IPS-20b (cell line): Measurements from ENCODE around the gene SNUPN.
"Not testable (repeated sequence)": the region's sequence is repeated elsewhere in the genome, so short reads cannot be mapped to it uniquely, and the experiment has no call there.

Source experiments
- H3K27ac ChIP-seq: one replicate; pipeline ENCODE4 v1.5.1; 2013; ENCODE audit warnings: low read length
- H3K27me3 ChIP-seq: 2 replicates; pipeline ENCODE4 v1.6.1; 2013; ENCODE audit warnings: mild to moderate bottlenecking, low read length, inconsistent platforms; ENCODE audit not compliant: insufficient read depth
- H3K36me3 ChIP-seq: 2 replicates; pipeline ENCODE4 v1.6.1; 2013; ENCODE audit warnings: low read depth, mild to moderate bottlenecking, inconsistent platforms, low read length, moderate library complexity; ENCODE audit not compliant: insufficient read depth
- H3K4me1 ChIP-seq: 2 replicates; pipeline ENCODE4 v1.6.1; 2013; ENCODE audit warnings: mild to moderate bottlenecking, control low read depth, inconsistent platforms, low read length, moderate library complexity; ENCODE audit not compliant: insufficient read depth
- H3K4me3 ChIP-seq: 2 replicates; pipeline ENCODE4 v1.5.1; 2013; ENCODE audit warnings: mild to moderate bottlenecking, low read length, inconsistent platforms
- H3K9ac ChIP-seq: 2 replicates; pipeline ENCODE4 v1.6.1; 2013; ENCODE audit warnings: low read depth, mild to moderate bottlenecking, inconsistent platforms, low read length, moderate library complexity
- H3K9me3 ChIP-seq: 2 replicates; pipeline ENCODE4 v1.6.1; 2013; ENCODE audit warnings: mild to moderate bottlenecking, low read depth, low read length, inconsistent platforms; ENCODE audit not compliant: insufficient read depth

SNUPN gene

DNA sequence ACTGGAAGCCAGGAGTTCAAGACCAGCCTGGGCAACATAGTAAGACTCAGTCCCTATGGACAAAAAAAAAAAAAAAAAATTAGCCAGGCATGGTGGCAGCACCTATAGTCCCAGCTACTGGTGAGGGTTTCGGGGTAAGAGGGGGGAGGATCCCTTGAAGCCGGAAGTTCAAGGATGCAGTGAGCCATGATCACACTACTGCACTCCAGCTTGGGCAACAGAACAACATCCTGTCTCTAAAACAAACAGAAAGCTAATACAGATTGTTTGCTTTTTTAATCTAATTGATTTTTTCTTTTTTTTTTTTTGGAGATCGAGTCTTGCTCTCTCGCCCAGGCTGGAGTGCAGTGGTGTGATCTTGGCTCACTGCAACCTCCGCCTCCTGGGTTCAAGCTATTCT is 16.1 kb upstream of the SNUPN start:
- H3K4me1 ChIP-seq, result peaks cover 10% of the 10 kb centered on the region
- H3K9me3 ChIP-seq, result no peaks in the 10 kb centered on the region
- H3K36me3 ChIP-seq, result peaks cover 10% of the 10 kb centered on the region; the same call in 1 of the 2 replicates
- H3K4me3 ChIP-seq, result no peak overlapping the region
- peaks cover 10% of the 10 kb centered on the region for H3K27me3 ChIP-seq
- no peak overlapping the region for H3K27ac ChIP-seq
- H3K9ac ChIP-seq, result no peak overlapping the region

DNA sequence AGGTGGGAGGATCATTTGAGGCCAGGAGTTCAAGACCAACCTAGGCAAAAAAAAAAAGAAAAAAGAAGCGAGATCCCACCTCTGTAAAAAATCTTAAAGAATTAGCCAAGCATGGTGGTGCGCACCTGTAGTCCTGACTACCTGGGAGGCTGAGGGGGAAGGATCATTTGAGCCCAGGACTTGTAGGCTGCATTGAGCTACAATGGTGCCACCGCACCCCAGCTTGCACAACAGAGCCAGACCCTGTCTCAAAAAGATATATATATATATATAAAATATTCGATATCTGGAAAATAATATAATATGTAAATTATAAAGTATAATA is 15.6 kb upstream of the SNUPN start:
- Histone ChIP-seq H3K4me3 (peak overlapping the region; percentile 99; the same call in 1 of the 2 replicates), H3K4me1 (peaks cover 10% of the 10 kb centered on the region), H3K27me3 (peaks cover 6% of the 10 kb centered on the region), H3K36me3 (peaks cover 10% of the 10 kb centered on the region; the same call in 1 of the 2 replicates), H3K9me3 (no peaks in the 10 kb centered on the region), H3K27ac (no peak overlapping the region), H3K9ac (peak overlapping the region; percentile 98; the same call in 1 of the 2 replicates)

DNA sequence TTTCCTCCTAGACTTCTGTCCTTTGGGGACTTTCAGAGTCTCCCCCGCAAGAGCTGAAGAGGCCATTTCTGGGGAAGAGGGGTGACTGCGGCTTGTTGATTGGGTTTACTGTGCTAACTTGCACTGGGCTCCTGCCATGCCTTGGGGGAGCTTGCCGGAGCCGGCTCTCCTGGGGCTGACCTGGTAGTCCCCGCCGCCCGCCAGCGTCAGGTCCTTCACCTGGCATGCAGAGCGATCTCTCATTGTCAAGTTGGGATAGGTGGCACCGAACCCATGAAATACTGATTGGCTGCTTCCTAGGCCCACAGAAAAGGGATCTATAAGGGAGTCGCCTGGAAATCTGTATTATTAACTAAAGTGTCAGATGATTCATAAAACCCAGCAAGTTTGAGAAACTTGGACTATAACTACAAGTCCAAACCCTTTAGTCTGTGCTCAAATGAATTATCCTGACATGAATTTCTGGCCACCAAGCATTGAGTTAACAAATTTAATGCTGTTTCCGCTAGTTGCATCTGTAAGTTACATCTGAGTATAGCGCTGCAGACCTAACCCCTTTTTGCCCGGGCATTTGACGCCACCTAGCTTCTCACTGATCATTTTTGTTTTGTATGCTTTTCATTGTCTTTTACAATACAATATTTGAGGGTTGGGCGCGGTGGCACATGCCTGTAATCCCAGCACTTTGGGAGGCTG is 15.1 kb upstream of the SNUPN start:
- peaks cover 10% of the 10 kb centered on the region for H3K4me1 ChIP-seq
- peak overlapping the region; percentile 98 for H3K9ac ChIP-seq
- H3K36me3 ChIP-seq, result peaks cover 10% of the 10 kb centered on the region; the same call in 1 of the 2 replicates
- peak overlapping the region; percentile 57 for H3K27ac ChIP-seq
- H3K4me3 ChIP-seq, result peak overlapping the region; percentile 99
- H3K27me3 ChIP-seq, result peaks cover under 1% of the 10 kb centered on the region; the same call in 1 of the 2 replicates
- no peaks in the 10 kb centered on the region for H3K9me3 ChIP-seq

DNA sequence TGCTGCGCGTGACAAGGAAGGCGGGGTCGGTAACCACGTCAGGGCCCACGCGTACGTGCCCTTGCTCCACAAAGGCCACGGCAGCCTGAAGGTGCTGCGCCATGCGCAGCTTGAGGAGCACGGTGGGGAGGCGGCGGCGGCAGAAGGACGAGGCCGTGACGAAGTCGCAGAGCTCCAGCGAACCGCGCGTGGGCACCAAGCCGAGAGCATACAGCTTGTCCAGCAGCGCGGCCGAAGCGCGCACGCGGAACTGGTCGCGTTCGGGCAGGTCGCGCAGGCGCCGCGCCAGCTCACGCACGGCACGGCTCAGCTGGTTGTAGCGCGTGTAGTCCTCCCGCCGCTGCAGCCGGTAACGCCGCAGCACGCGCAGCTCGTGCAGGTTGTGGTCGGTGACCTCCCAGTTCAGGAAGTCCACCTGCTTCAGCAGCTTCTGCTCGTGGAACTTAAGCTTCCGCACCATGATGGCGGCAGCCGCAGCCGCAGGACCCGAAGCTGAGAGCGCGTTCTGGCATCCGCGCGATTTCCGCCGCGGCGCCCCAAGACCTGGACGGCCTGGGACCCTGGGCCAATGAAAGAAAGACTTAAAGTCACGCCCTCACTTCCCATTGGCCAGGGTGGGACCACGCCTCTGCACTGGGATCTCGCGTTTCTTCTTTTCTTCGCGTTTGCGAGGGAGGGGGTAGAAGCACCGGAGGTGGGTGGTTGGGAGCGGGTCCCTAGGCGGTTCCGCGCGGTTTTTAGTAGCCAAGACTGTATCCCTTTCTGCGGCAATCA is 14.4 kb upstream of the SNUPN start, which contains the start of gene IMP3:
Gene IMP3, minus strand, starts transcription at position 516 of the 774 bp plus-strand sequence. Its CDS starts 56 bp downstream, at position 460.
- no peaks in the 10 kb centered on the region for H3K27me3 ChIP-seq
- peak within 1 kb of the TSS; percentile 57 for H3K27ac ChIP-seq

DNA sequence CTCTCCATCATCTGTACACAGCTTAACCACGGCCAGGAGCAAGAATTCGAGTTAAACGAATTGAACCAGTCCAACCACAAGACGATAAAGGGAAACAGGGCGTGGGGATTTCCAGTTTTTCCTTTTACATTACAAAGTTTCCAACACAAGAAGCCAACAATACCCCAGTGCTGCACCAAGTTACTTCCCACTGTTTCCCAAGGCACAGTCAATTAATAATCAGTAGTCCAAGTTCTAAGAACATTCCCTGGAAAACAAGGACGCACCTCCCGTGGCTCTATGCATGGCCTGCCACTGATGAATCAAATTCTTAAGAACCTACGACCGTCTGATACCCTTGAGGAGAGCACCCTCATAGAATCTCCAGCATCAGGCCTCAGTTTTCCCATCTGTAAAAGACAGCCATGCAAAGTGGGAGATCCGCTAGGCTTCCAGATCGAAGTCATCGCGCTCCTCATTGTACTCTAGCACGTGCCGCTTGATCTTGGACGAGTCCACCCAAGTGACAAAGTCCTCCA is 13.7 kb upstream of the SNUPN start:
- H3K4me3 ChIP-seq, result peak overlapping the region; percentile 99
- no peaks in the 10 kb centered on the region for H3K27me3 ChIP-seq
- H3K9ac ChIP-seq, result peak overlapping the region; percentile 98
- H3K4me1 ChIP-seq, result peaks cover 10% of the 10 kb centered on the region
- no peaks in the 10 kb centered on the region for H3K9me3 ChIP-seq
- H3K27ac ChIP-seq, result peak overlapping the region; percentile 57
- H3K36me3 ChIP-seq, result peaks cover 10% of the 10 kb centered on the region; the same call in 1 of the 2 replicates

More for the DNA sequence above, 14.4 kb upstream of the SNUPN start, which contains the start of gene IMP3:
- Histone ChIP-seq H3K4me3 (peak within 1 kb of the TSS; percentile 99), H3K9me3 (no peaks in the 10 kb centered on the region), H3K36me3 (peaks cover 10% of the 10 kb centered on the region; the same call in 1 of the 2 replicates), H3K9ac (peak within 1 kb of the TSS; percentile 98), H3K4me1 (peaks cover 10% of the 10 kb centered on the region)

DNA sequence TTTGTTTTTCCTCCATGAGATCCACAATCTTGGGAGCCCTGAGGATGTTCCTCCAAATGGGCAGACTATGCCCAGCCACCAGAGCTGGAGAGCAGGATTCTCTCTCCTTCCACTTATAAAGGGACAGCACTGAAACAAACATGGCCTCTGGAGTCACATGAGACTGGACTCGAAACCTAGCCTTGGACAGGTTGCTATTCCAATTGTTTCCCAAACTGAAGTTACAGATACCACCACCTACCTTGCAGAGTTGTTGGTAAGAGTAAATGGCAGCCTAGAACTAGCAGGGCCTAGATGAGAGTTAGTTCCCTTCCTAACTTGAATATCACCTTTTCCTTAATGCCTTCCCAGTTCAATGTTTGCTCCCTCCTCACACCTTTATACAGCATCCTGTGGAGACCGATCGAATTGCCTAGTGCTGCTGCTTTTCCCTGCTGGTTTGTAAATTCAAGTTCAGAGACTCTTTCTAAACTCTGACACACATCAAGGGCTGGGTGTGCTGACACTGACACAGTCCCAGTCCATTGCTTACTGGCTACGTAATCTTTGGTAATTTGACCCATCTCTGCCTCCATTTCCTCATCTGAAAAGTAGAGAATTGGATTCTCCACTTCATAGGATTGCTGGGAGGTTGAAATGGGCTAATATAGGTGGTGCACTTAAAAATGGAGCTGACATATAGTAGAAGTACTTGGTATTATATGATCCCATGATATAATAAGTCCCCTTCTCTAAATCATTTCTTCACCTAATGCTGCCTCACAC is 11.9 kb upstream of the SNUPN start:
- peak overlapping the region; percentile 99 for H3K4me3 ChIP-seq
- no peak overlapping the region for H3K27ac ChIP-seq
- H3K9ac ChIP-seq, result peak overlapping the region; percentile 98; the same call in 1 of the 2 replicates
- H3K36me3 ChIP-seq, result peaks cover 10% of the 10 kb centered on the region; the same call in 1 of the 2 replicates
- peaks cover 10% of the 10 kb centered on the region for H3K4me1 ChIP-seq
- no peaks in the 10 kb centered on the region for H3K9me3 ChIP-seq
- H3K27me3 ChIP-seq, result no peaks in the 10 kb centered on the region

DNA sequence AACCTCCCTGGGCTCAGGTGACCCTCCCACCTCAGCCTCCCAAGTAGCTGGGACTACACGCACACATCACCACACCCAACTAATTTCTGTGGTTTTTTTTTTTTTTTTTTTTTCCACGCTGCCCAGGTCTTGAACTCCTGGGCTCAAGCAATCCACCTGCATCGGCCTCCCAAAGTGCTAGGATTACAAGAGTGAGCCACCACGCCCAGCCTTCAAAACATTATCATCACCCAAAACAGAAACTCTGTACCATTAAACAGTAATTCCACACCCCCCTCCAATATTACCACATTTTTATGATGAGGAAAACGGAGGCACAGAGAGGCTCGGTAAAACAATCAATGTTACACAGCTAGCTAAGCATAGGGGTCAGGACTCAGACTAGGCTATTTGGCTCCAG is 10.5 kb upstream of the SNUPN start:
- Histone ChIP-seq H3K9me3 (no peaks in the 10 kb centered on the region), H3K9ac (no peak overlapping the region), H3K4me1 (peaks cover 10% of the 10 kb centered on the region), H3K36me3 (peaks cover 10% of the 10 kb centered on the region; the same call in 1 of the 2 replicates), H3K4me3 (no peak overlapping the region), H3K27me3 (no peaks in the 10 kb centered on the region), H3K27ac (no peak overlapping the region)

DNA sequence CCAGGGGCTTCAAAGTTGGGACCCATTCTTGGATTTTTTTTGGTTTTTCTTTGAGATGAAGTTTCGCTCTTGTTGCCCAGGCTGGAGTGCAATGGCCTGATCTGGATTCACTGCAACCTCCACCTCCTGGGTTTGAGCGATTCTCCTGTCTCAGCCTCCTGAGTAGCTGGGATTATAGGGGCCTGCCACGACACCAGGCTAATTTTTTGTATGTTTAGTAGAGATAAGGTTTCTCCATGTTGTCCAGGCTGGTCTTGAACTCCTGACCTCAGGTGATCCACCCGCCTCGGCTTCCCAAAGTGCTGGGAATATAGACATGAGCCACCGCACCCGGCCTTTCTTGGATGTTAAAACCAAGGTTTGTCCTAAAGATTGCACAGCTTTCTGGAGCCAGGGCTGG is 8.4 kb upstream of the SNUPN start:
- not testable (repeated sequence) for H3K9me3 ChIP-seq, H3K4me3 ChIP-seq, H3K36me3 ChIP-seq, H3K27ac ChIP-seq, H3K4me1 ChIP-seq, H3K27me3 ChIP-seq, H3K9ac ChIP-seq

DNA sequence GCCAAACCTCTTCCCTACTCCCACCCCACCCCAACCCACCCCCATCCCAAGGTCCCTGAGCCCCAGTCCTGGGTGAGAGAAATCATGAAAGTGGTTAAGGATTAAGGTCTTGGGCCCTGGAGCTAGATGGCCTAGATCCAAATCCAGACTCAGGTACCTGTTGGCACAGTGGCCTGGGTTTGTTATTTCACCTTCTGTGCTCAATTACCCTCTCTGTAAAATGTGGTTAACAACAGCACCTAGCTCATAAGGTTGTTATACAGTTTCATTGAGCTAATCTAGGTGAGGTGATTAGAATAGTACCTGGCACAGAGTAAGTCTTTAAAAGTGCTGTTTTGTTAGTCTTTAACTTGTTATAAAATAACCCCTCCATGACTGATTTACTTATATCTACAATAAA is 6.4 kb upstream of the SNUPN start:
- Histone ChIP-seq H3K9ac (no peak overlapping the region), H3K9me3 (no peaks in the 10 kb centered on the region), H3K4me3 (no peak overlapping the region), H3K27me3 (no peaks in the 10 kb centered on the region), H3K36me3 (no peaks in the 10 kb centered on the region; the same call in 1 of the 2 replicates), H3K27ac (no peak overlapping the region), H3K4me1 (no peaks in the 10 kb centered on the region)

DNA sequence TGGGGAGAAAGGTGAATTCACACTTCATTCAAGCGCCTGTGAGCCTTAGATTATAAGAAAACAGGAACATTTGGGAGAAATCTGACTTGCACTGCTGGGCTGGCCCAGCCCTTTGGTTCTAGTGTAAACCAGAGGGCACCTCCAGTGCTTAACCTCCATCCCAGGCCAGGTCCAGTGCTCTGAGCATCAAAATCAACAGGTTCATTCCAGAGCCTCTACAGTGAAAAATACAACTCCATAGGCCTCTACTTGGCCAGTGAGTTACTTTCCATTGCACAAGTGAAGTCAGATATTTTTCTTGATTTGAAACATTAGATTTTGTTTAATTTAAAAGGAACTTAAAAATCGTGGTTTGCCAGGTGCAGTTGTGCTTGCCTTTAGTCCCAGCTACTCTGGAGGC is 3.0 kb downstream of the SNUPN start:
- Histone ChIP-seq H3K9ac (no peak overlapping the region), H3K9me3 (no peaks in the 10 kb centered on the region), H3K27ac (no peak overlapping the region), H3K4me1 (peaks cover 6% of the 10 kb centered on the region; the same call in 1 of the 2 replicates), H3K27me3 (no peaks in the 10 kb centered on the region), H3K4me3 (no peak overlapping the region), H3K36me3 (peaks cover 29% of the 10 kb centered on the region)

DNA sequence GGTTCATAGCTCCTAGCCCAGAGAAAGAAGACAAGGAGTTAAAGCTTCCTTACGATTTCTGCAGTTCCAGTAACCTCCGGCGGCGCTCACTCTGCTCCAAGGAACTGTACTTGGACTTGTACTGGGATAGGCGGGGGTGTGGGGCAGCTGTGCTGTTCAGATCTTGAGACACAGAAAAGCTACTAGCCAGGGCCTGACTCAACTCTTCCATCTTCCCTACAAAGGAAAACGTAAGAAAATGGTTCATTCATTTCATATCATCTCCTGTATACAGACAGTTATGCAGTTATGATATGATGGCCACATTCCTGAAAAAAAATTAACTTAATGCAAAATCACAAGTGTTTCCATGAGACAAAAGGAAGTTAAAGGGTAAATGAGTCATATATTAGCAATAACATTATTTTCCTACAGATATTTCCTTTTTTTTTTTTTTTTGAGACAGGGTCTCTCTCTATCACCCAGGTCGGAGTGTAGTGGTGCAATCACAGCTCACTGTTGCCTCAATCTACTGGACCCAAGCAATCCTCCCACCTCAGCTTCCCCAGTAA is 4.6 kb downstream of the SNUPN start:
- Histone ChIP-seq H3K9ac (no peak overlapping the region), H3K4me1 (no peaks in the 10 kb centered on the region), H3K27me3 (no peaks in the 10 kb centered on the region), H3K36me3 (peaks cover 45% of the 10 kb centered on the region), H3K9me3 (no peaks in the 10 kb centered on the region), H3K4me3 (no peak overlapping the region), H3K27ac (no peak overlapping the region)
